Uterus (tissue), 2 donors: ENCODE data around the gene PSEN1.

Experiments
- CTCF ChIP-seq, 4 experiments: fragments of 200-600 bp in 2 of 4; fragments of 450-650 bp in 2 of 4; sonication (generic) in 2 of 4; IDR thresholded peaks; one replicate each; pipeline ENCODE4 v1.5.1; 2016 to 2019; ENCODE audit warnings: antibody characterized with exemption in 4 of 4, mild to moderate bottlenecking in 2 of 4, moderate library complexity in 1 of 4
- POLR2A ChIP-seq, 2 donors: fragments of 450-650 bp; IDR thresholded peaks; one replicate each; pipeline ENCODE4 v1.6.1; 2016; ENCODE audit warnings: antibody characterized with exemption in 2 of 2, mild to moderate bottlenecking in 1 of 2, moderate library complexity in 1 of 2

GRCh38 chr14:73261520-73262426 is 125.5 kb downstream of the PSEN1 start:
- TF ChIP-seq CTCF (IDR thresholded peaks at IDR 0.05) (no peak), POLR2A (IDR thresholded peaks at IDR 0.05) (no peak)
